Cardiac fibroblast (primary cell): ENCODE data around the gene GNA14.
"Not testable (repeated sequence)": the region's sequence is repeated elsewhere in the genome, so short reads cannot be mapped to it uniquely, and the experiment has no call there.

Experiments
- DNase-seq, 2 donors: peaks; one replicate each; pipeline versions ENCODE4 v3.0.0 to v3.0.0-alpha.2; 2010; ENCODE audit warnings: low read depth in 2 of 2
- H3K4me3 ChIP-seq, 2 donors: replicated peaks in 1 of 2; 1 replicate in 1 of 2; 2 replicates in 1 of 2; pipeline ENCODE4 v1.5.1; 2011; ENCODE audit warnings: low read depth in 2 of 2, low read length in 2 of 2, mild to moderate bottlenecking in 2 of 2, moderate library complexity in 1 of 2
- CTCF ChIP-seq: IDR thresholded peaks from one replicate; pipeline ENCODE4 v1.5.1; 2011; ENCODE audit warnings: low read depth, mild to moderate bottlenecking, low read length, inconsistent platforms

Gene GNA14

GRCh38 chr9:77640741-77641580, 7.2 kb downstream of the GNA14 start:
- DNase-seq: no peak
- TF ChIP-seq CTCF: no peak

GRCh38 chr9:77632652-77633051, 15.5 kb downstream of the GNA14 start:
- DNase-seq: no peak
- TF ChIP-seq CTCF: no peak
- no peak overlapping the region for H3K4me3 ChIP-seq

More at GRCh38 chr9:77640741-77641580, 7.2 kb downstream of the GNA14 start:
- H3K4me3 ChIP-seq: no peak overlapping the region

GRCh38 chr9:77628864-77629263, 19.3 kb downstream of the GNA14 start:
- not testable (repeated sequence) for DNase-seq, H3K4me3 ChIP-seq

- peak in 1 of 2 donors; percentile 20 for DNase-seq
- TF ChIP-seq CTCF: no peak
- no peak overlapping the region for H3K4me3 ChIP-seq
Measured at GRCh38 chr9:77616191-77616590, 31.9 kb downstream of the GNA14 start.

- no peak overlapping the region for H3K4me3 ChIP-seq
- peak in 1 of 2 donors; percentile 25 for DNase-seq
- no peak for TF ChIP-seq CTCF
Measured at GRCh38 chr9:77614645-77615044, 33.5 kb downstream of the GNA14 start.

GRCh38 chr9:77606526-77606925, 41.6 kb downstream of the GNA14 start:
- peak in 1 of 2 donors; percentile 22 for DNase-seq
- H3K4me3 ChIP-seq: no peak overlapping the region
- TF ChIP-seq CTCF: no peak

- H3K4me3 ChIP-seq: no peak overlapping the region
- TF ChIP-seq CTCF: no peak
- DNase-seq: peak in 1 of 2 donors; percentile 30
Measured at GRCh38 chr9:77605449-77606220, 42.5 kb downstream of the GNA14 start.
